CD4-positive, CD25-positive, alpha-beta regulatory T cell (primary cell): Measurements from ENCODE around the gene CEP112. TPM values are rescaled to one million over a fixed set of nuclear protein-coding genes. Genes with fewer than 3 reads are reported as not detected.

Source experiments
- ATAC-seq, 2 donors: fragments of 150-1000 bp; cut with Tn5 transposase; one replicate each; pipeline ENCODE4 v1.10.0; 2021; ENCODE audit warnings: low read depth in 2 of 2, moderate number of reproducible peaks in 2 of 2, moderate library complexity in 1 of 2
- DNase-seq, 3 donors: peaks; one replicate each; pipeline versions ENCODE4 v3.0.0 to v3.0.0-alpha.2; 2012 to 2022; ENCODE audit warnings: mixed read lengths in 1 of 3
- H3K27ac ChIP-seq: one replicate; pipeline ENCODE4 v1.7.0; 2013; ENCODE audit warnings: mild to moderate bottlenecking, low read length; ENCODE audit not compliant: insufficient read depth, poor library complexity, severe bottlenecking
- H3K27me3 ChIP-seq: one replicate; pipeline ENCODE4 v1.7.0; 2013; ENCODE audit warnings: low read length; ENCODE audit not compliant: control insufficient read depth, insufficient read depth
- H3K36me3 ChIP-seq: one replicate; pipeline ENCODE4 v1.7.0; 2013; ENCODE audit warnings: mild to moderate bottlenecking, low read length, moderate library complexity; ENCODE audit not compliant: control insufficient read depth, insufficient read depth
- H3K4me1 ChIP-seq: 2 replicates; pipeline ENCODE4 v1.7.0; 2013; ENCODE audit warnings: mild to moderate bottlenecking, low read length; ENCODE audit not compliant: insufficient read depth, control insufficient read depth, poor library complexity, severe bottlenecking
- H3K4me3 ChIP-seq: one replicate; pipeline ENCODE4 v1.7.0; 2013; ENCODE audit warnings: low read depth, mild to moderate bottlenecking, low read length, moderate library complexity
- H3K9me3 ChIP-seq, 2 experiments: 1 replicate in 1 of 2; 2 replicates in 1 of 2; pipeline ENCODE4 v1.7.0; 2013; ENCODE audit warnings: low read length in 2 of 2, mild to moderate bottlenecking in 1 of 2, moderate library complexity in 1 of 2; ENCODE audit not compliant: control insufficient read depth in 2 of 2
- H3K27ac Mint-ChIP-seq, 3 donors: one replicate each; pipeline ENCODE4 v1.8.0; 2020 to 2022; ENCODE audit warnings: mild to moderate bottlenecking in 3 of 3, mixed read lengths in 3 of 3, moderate library complexity in 2 of 3
- H3K27me3 Mint-ChIP-seq: one replicate; pipeline ENCODE4 v1.8.0; 2022; ENCODE audit warnings: mild to moderate bottlenecking, mixed read lengths
- H3K36me3 Mint-ChIP-seq: one replicate; pipeline ENCODE4 v1.8.0; 2020; ENCODE audit warnings: mixed read lengths
- H3K4me1 Mint-ChIP-seq, 4 donors: one replicate each; pipeline ENCODE4 v1.8.0; 2020 to 2022; ENCODE audit warnings: mixed read lengths in 4 of 4, mild to moderate bottlenecking in 1 of 4
- H3K4me3 Mint-ChIP-seq, 4 donors: one replicate each; pipeline ENCODE4 v1.8.0; 2020 to 2022; ENCODE audit warnings: mild to moderate bottlenecking in 4 of 4, mixed read lengths in 4 of 4, moderate library complexity in 3 of 4
- H3K9me3 Mint-ChIP-seq, 7 donors: one replicate each; pipeline ENCODE4 v1.8.0; 2020 to 2022; ENCODE audit warnings: mixed read lengths in 7 of 7, mild to moderate bottlenecking in 3 of 7, moderate library complexity in 2 of 7
- polyA plus RNA-seq, 4 donors: library from polyadenylated mRNA; unstranded; fragments of 300-500 nt; fragmentation: Illumina TruSeq; gene quantifications; one replicate each; pipeline ENCODE4 v1.2.3, GENCODE V29; 2021
- total RNA-seq: library from RNA; stranded (reverse); gene quantifications from one replicate; pipeline ENCODE4 v1.2.3, GENCODE V29; 2022

The CEP112 gene
- total and polyA plus RNA-seq, 5 donors from 2014 or later: 0.15 to 2.3 (median 0.54) TPM; not detected in 1

- Mint-ChIP-seq H3K27me3 (peaks cover 9% of the 10 kb centered on the region), H3K36me3 (no peaks in the 10 kb centered on the region), H3K9me3 (peaks cover 0 to 15% (median 7%) of the 10 kb centered on the region in 7 donors), H3K4me1 (no peaks in the 10 kb centered on the region), H3K27ac (no peak overlapping the region), H3K4me3 (no peak overlapping the region)
- Histone ChIP-seq H3K27me3 (no peaks in the 10 kb centered on the region), H3K27ac (no peak overlapping the region), H3K9me3 (peaks cover 8 to 9% of the 10 kb centered on the region in 2 experiments), H3K4me3 (no peak overlapping the region), H3K36me3 (no peaks in the 10 kb centered on the region), H3K4me1 (no peaks in the 10 kb centered on the region)
- ATAC-seq (no peak), DNase-seq (no peak)
Measured at GRCh38 chr17:66018786-66019185, 173.1 kb downstream of the CEP112 start.

GRCh38 chr17:66016231-66016630, 175.7 kb downstream of the CEP112 start:
- Histone ChIP-seq H3K4me3 (no peak overlapping the region), H3K27me3 (peaks cover 1% of the 10 kb centered on the region), H3K9me3 (no peaks in the 10 kb centered on the region), H3K4me1 (no peaks in the 10 kb centered on the region), H3K27ac (no peak overlapping the region), H3K36me3 (no peaks in the 10 kb centered on the region)
- DNase-seq (no peak), ATAC-seq (no peak)
- Mint-ChIP-seq H3K27ac (no peak overlapping the region), H3K4me1 (no peaks in the 10 kb centered on the region), H3K36me3 (no peaks in the 10 kb centered on the region), H3K9me3 (peaks cover 0 to 8% (median 3%) of the 10 kb centered on the region in 7 donors), H3K4me3 (no peak overlapping the region), H3K27me3 (peaks cover 9% of the 10 kb centered on the region)

- peaks cover 1% of the 10 kb centered on the region for H3K27me3 ChIP-seq
- H3K36me3 Mint-ChIP-seq: no peaks in the 10 kb centered on the region
- H3K27me3 Mint-ChIP-seq: peaks cover 9% of the 10 kb centered on the region
- H3K27ac Mint-ChIP-seq: no peak overlapping the region
- H3K4me3 ChIP-seq: no peak overlapping the region
- ATAC-seq (no peak), DNase-seq (no peak)
- no peaks in the 10 kb centered on the region for H3K4me1 ChIP-seq
- H3K9me3 ChIP-seq: peaks cover 0 to 3% of the 10 kb centered on the region in 2 experiments
- no peaks in the 10 kb centered on the region for H3K4me1 Mint-ChIP-seq
- H3K9me3 Mint-ChIP-seq: peaks cover 0 to 13% (median 6%) of the 10 kb centered on the region in 7 donors
- H3K4me3 Mint-ChIP-seq: no peak overlapping the region
- H3K27ac ChIP-seq: no peak overlapping the region
- no peaks in the 10 kb centered on the region for H3K36me3 ChIP-seq
Measured at GRCh38 chr17:66008680-66009079, 183.3 kb downstream of the CEP112 start.

- Histone ChIP-seq H3K4me3 (no peak overlapping the region), H3K4me1 (no peaks in the 10 kb centered on the region), H3K9me3 (peaks cover 0 to 3% of the 10 kb centered on the region in 2 experiments), H3K27ac (no peak overlapping the region), H3K36me3 (no peaks in the 10 kb centered on the region), H3K27me3 (peaks cover 1% of the 10 kb centered on the region)
- no peak for DNase-seq
- H3K4me1 Mint-ChIP-seq: no peaks in the 10 kb centered on the region
- H3K27ac Mint-ChIP-seq: no peak overlapping the region
- H3K4me3 Mint-ChIP-seq: no peak overlapping the region
- no peak for ATAC-seq
- H3K9me3 Mint-ChIP-seq: peaks cover 0 to 12% (median 5%) of the 10 kb centered on the region in 7 donors
- no peaks in the 10 kb centered on the region for H3K36me3 Mint-ChIP-seq
- peaks cover 12% of the 10 kb centered on the region for H3K27me3 Mint-ChIP-seq
Measured at GRCh38 chr17:66006654-66007053, 185.3 kb downstream of the CEP112 start.

- Histone ChIP-seq H3K9me3 (no peaks in the 10 kb centered on the region), H3K27ac (no peak overlapping the region), H3K4me1 (no peaks in the 10 kb centered on the region), H3K27me3 (no peaks in the 10 kb centered on the region), H3K4me3 (no peak overlapping the region), H3K36me3 (no peaks in the 10 kb centered on the region)
- ATAC-seq (no peak), DNase-seq (no peak)
- Mint-ChIP-seq H3K36me3 (no peaks in the 10 kb centered on the region), H3K4me3 (no peak overlapping the region), H3K27ac (no peak overlapping the region), H3K9me3 (peaks cover 0 to 5% (median 0%) of the 10 kb centered on the region in 7 donors), H3K27me3 (peaks cover 10% of the 10 kb centered on the region), H3K4me1 (peaks cover 4 to 13% (median 6%) of the 10 kb centered on the region in 4 donors)
Measured at GRCh38 chr17:66002812-66003211, 189.1 kb downstream of the CEP112 start.

- H3K36me3 Mint-ChIP-seq: no peaks in the 10 kb centered on the region
- Histone ChIP-seq H3K36me3 (no peaks in the 10 kb centered on the region), H3K27ac (no peak overlapping the region), H3K4me1 (no peaks in the 10 kb centered on the region), H3K4me3 (no peak overlapping the region), H3K27me3 (no peaks in the 10 kb centered on the region), H3K9me3 (no peaks in the 10 kb centered on the region)
- H3K4me3 Mint-ChIP-seq: no peak overlapping the region
- no peak for ATAC-seq
- H3K4me1 Mint-ChIP-seq: peaks cover 4 to 13% (median 8%) of the 10 kb centered on the region in 4 donors
- peaks cover 0 to 5% (median 0%) of the 10 kb centered on the region in 7 donors for H3K9me3 Mint-ChIP-seq
- H3K27me3 Mint-ChIP-seq: peaks cover 10% of the 10 kb centered on the region
- no peak for DNase-seq
- H3K27ac Mint-ChIP-seq: no peak overlapping the region
Measured at GRCh38 chr17:66002063-66002585, 189.8 kb downstream of the CEP112 start.

- Mint-ChIP-seq H3K36me3 (no peaks in the 10 kb centered on the region), H3K4me3 (no peak overlapping the region), H3K9me3 (peaks cover 0 to 8% (median 0%) of the 10 kb centered on the region in 7 donors), H3K4me1 (peaks cover 4 to 13% (median 8%) of the 10 kb centered on the region in 4 donors), H3K27me3 (peaks cover 10% of the 10 kb centered on the region), H3K27ac (no peak overlapping the region)
- H3K4me3 ChIP-seq: no peak overlapping the region
- no peak overlapping the region for H3K27ac ChIP-seq
- H3K27me3 ChIP-seq: no peaks in the 10 kb centered on the region
- no peak for ATAC-seq
- no peaks in the 10 kb centered on the region for H3K36me3 ChIP-seq
- DNase-seq: no peak
- H3K4me1 ChIP-seq: no peaks in the 10 kb centered on the region
- H3K9me3 ChIP-seq: no peaks in the 10 kb centered on the region
Measured at GRCh38 chr17:66000216-66000615, 191.7 kb downstream of the CEP112 start.

- no peak overlapping the region for H3K27ac Mint-ChIP-seq
- Histone ChIP-seq H3K9me3 (no peaks in the 10 kb centered on the region), H3K4me3 (no peak overlapping the region), H3K36me3 (no peaks in the 10 kb centered on the region), H3K27me3 (no peaks in the 10 kb centered on the region), H3K4me1 (no peaks in the 10 kb centered on the region), H3K27ac (no peak overlapping the region)
- peaks cover 10% of the 10 kb centered on the region for H3K27me3 Mint-ChIP-seq
- ATAC-seq (no peak), DNase-seq (no peak)
- H3K4me3 Mint-ChIP-seq: no peak overlapping the region
- peaks cover 4 to 13% (median 8%) of the 10 kb centered on the region in 4 donors for H3K4me1 Mint-ChIP-seq
- H3K9me3 Mint-ChIP-seq: peaks cover 0 to 8% (median 0%) of the 10 kb centered on the region in 7 donors
- H3K36me3 Mint-ChIP-seq: no peaks in the 10 kb centered on the region
Measured at GRCh38 chr17:65998675-65999074, 193.3 kb downstream of the CEP112 start.
